GM08714 (cell line): ENCODE data around the gene INPP5D.
"Not testable (repeated sequence)": the region's sequence is repeated elsewhere in the genome, so short reads cannot be mapped to it uniquely, and the experiment has no call there.

Experiments
- H3K4me3 ChIP-seq: fragments of 200-500 bp; sonication (Bioruptor generic); 2 replicates; pipeline ENCODE4 v1.5.1; 2014; ENCODE audit warnings: mild to moderate bottlenecking, low read length, inconsistent platforms
- ZNF274 ChIP-seq: IDR thresholded peaks from 2 replicates; pipeline ENCODE4 v1.6.1; 2012; ENCODE audit warnings: mild to moderate bottlenecking, low read depth, low read length

Gene INPP5D

GRCh38 chr2:233199870-233200269 is 139.7 kb downstream of the INPP5D start:
- no peak overlapping the region for H3K4me3 ChIP-seq
- TF ChIP-seq ZNF274 = no peak

GRCh38 chr2:233200790-233201189 is 140.6 kb downstream of the INPP5D start:
- H3K4me3 ChIP-seq = not testable (repeated sequence)

GRCh38 chr2:233201258-233202013 is 141.3 kb downstream of the INPP5D start:
- no peak for TF ChIP-seq ZNF274
- no peak overlapping the region for H3K4me3 ChIP-seq

GRCh38 chr2:233202531-233202944 is 142.4 kb downstream of the INPP5D start:
- H3K4me3 ChIP-seq = no peak overlapping the region
- TF ChIP-seq ZNF274 = no peak

DNA sequence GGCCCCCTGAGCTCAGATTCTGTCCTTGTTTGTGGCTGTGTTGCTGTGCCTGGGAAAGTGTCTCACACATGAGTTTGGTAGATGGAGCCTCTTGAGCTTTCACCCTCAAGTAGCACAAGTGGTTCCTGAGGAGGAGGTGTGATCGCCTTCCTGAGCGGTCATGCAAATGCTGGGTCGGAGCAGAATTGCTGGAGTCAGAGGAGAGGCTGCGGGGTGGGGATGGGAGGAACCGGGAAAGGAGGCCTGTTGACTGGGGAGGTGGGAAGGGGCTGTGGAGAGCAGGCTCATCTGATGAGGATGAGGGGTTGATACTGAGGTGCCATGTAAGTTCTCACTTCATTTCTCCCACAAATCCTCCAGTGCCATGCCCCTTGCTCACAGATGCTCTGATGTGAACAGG is 142.9 kb downstream of the INPP5D start:
- H3K4me3 ChIP-seq = no peak overlapping the region
- no peak for TF ChIP-seq ZNF274

- TF ChIP-seq ZNF274 = no peak
- H3K4me3 ChIP-seq = no peak overlapping the region
These were observed 144.3 kb downstream of the INPP5D start for GRCh38 chr2:233204286-233204936.

DNA sequence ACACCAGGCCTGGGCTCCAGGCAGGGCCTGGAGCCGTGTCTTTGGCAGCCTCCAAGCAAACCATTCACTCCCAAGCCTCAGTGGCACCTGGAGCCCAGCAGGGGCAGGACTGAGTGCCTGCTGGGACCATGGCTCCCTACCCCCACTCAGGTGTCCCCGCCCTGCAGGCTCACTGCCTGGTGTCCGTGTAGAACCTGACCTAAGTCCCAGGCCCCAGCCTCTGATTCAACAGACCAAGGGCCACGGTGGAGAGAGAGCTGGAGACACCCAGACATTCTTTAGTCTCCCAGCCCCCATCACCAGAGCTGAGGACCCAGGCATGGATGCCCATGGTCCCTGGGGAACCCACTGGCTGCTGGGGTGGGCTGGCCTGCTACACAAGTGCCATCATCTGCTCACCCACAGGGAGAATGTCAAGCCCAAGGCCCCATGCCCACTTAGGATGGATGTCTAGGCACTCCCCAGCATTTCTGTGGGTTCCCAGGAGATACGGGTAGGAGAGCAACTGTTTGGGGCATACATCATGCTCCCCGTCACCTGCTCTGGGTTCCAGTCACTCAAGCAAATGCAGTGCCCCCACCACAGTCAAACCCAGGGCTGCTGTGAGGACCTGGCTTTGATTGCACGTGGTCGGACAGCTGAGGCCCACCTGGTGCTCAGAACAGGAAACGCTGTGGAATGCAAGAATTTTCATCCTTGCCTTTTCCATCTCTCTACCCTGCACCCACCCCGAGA is 148.4 kb downstream of the INPP5D start:
- H3K4me3 ChIP-seq = no peak overlapping the region
- TF ChIP-seq ZNF274 = no peak

DNA sequence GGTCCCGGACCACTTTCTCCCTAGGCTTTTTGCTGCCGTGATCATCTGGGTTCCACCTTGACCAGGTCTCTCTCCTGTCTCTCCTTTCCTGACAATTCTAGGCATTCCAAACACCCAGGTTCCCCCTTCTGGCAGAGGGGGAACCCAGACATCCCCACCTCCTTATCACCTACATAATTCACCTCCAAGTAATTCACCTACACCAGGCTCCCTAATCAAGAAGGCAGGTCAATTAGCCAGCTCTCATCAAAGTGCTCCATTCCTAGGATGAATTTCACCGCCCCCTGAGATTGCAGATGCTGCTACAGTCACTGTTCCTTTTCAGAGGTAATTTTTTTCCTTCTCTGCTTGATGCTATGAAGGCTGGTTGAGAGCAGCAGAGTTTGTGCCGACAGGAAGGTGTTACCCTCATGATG is 149.0 kb downstream of the INPP5D start:
- H3K4me3 ChIP-seq = no peak overlapping the region
- TF ChIP-seq ZNF274 = no peak

GRCh38 chr2:233209533-233210171 is 149.5 kb downstream of the INPP5D start:
- H3K4me3 ChIP-seq = no peak overlapping the region
- TF ChIP-seq ZNF274 = no peak

DNA sequence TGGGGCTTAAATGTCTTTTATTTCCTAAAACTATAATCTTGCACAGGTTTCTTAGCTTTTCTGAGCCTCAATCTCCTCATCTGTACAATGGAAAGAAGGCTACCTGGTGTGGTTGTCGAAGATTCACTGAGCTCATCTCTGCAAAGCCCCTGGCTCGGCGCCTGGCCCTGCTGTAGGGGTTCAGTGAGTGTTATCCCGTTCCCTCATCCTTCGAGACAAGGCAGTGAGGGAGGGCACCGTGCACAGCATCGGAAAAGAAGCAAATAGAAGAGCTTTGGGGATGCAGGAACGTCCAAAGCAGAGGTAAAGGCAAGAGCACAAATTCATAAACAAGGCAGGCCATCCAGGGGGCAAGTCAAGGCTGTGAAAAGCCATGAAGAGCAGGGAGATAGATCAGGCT is 150.1 kb downstream of the INPP5D start:
- no peak overlapping the region for H3K4me3 ChIP-seq
- no peak for TF ChIP-seq ZNF274

DNA sequence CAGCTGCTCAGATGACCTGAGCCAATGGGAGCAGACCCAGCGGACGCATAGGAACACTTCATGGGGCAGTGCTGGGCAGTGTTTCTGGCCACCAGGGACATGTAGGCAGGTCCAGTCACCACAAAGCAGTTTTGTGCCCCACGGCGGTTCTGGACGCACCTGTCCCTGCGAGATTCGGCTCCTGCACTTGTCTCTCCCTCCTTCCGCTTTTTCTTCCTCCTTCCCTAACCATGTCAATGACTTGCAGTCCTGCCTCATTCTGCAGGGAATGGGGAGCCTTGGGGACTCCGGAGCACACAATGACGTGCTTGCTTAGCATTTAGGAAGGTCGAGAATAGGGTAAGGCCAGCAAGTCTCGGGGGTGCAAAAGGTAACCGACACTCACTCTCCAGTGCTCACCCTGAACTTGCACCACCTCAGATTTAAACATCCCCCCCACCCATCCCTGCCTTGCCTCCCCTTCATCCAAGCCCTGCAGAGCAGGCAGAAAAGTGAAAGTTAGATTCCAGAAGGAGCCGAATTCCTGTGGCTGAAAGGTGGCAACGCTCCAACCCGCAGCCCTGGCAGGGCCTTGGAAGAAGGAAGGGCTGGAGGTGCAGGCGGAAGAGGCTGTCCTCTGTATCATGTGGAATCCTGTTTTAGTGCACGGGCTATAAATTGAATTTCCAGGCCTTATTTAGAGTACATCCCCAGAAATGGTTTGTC is 150.9 kb downstream of the INPP5D start:
- H3K4me3 ChIP-seq = no peak overlapping the region
- no peak for TF ChIP-seq ZNF274

- H3K4me3 ChIP-seq = no peak overlapping the region
- no peak for TF ChIP-seq ZNF274
These were observed 151.4 kb downstream of the INPP5D start for GRCh38 chr2:233211548-233211895.

GRCh38 chr2:233213011-233213410 is 152.9 kb downstream of the INPP5D start:
- TF ChIP-seq ZNF274 = no peak

GRCh38 chr2:233213975-233214374 is 153.8 kb downstream of the INPP5D start:
- TF ChIP-seq ZNF274 = no peak
- no peak overlapping the region for H3K4me3 ChIP-seq

More at GRCh38 chr2:233213011-233213410, 152.9 kb downstream of the INPP5D start:
- no peak overlapping the region for H3K4me3 ChIP-seq
